ENCODE measurements around the gene HK3.

The HK3 gene

DNA sequence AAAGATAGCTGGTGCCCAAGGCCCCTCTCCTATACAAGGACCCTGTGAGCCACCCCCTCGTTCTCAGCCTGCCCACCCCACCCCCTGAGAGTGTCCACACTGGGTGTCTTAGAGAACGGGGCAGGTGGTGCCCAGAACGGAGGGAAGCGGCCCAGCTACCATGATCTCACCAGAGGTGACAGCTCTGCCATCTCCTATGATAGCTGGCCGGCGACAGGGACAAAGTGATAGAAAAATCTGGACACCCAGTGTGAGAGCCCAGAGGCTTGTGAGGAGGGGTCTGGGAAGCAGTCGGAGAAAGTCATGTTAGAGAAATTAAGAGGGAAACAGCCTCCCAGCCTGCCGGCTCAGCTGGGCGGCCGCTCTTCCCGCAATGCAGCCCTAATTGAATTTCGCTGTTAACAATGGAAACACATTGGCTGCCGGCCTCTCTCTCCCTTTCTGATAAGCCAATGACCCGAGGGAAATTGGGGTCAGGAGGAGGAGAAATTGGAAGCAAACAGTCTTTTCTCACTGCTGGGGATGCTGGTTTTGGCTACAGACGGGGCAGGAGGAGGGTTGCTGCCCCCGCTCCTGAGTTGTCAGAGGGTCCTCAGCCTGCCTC lies 32.3 kb downstream of the HK3 start:
- no peak for DNase-seq

- no peak for DNase-seq
These were observed 33.2 kb downstream of the HK3 start for GRCh38 chr5:176865964-176866363.

DNA sequence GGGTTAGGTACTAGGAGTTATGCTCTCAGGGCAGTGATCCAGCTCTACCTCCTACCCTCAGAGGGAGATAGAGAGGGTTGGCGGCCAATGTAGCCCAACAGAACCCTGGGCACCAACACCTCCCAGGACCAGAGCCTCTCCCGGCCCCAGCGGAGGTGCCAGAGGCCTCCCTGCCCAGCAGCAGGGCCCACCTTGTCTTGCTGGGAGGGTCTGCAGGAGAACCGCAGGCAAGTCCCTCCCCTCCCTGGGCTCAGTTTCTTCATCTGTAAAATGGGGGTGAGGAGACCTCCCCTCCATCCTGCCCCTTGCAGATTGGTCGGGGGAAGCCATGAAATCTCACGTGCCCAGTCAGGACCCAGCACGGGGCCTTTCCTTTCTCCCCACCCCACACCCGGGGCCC lies 34.4 kb downstream of the HK3 start:
- DNase-seq = no peak

DNA sequence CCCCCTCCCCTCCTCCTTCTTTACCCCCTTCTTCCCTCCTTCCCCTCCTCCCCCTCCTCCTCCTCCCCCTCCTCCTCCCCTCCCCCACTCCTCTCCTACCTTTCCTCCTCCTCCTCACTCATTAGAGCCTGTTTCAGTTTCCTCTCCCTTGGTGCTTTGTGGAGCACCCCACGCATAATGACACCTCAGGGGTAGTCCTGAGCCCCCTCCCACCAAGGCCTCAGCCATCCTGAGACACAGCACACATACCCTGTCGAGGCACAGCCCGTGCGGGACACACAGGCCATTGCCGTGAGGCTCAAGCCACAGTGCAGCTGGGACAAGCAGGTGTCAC lies 35.4 kb downstream of the HK3 start:
- DNase-seq = no peak

DNA sequence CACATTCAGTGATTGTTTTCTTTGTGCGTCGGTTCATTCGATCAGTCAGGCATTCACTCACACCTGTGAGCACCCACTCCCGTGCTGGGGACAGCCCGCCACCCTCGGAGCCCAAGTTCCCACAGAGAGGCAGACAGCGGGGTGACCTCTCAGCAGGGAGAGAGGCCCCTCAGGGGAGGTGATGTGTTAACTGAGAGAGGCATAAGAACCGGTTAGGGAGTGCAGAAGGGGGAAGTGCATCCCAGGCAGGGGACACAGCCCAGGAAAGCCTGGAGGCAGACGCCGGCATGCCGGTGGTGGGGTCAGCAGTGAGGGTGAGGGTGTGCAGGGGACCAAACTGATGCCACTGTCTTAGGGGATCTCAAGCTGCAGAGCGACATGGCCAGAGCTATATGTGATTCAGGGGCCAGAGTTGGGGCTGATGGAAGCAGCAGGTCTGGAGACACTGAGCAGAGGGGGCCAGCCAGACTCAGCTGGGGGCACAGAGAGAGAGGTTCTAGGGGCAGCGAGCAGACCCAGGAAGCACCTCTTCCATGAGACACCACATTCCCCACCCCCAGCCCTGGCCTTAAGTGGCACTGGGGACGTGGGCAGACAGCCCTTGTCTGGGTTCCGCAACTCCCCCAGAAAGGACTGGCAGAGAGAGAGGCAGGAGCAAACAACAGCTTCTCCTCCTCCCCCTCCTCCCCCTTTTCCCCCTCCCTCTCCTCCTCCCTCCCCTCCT lies 35.9 kb downstream of the HK3 start:
- no peak for DNase-seq

DNA sequence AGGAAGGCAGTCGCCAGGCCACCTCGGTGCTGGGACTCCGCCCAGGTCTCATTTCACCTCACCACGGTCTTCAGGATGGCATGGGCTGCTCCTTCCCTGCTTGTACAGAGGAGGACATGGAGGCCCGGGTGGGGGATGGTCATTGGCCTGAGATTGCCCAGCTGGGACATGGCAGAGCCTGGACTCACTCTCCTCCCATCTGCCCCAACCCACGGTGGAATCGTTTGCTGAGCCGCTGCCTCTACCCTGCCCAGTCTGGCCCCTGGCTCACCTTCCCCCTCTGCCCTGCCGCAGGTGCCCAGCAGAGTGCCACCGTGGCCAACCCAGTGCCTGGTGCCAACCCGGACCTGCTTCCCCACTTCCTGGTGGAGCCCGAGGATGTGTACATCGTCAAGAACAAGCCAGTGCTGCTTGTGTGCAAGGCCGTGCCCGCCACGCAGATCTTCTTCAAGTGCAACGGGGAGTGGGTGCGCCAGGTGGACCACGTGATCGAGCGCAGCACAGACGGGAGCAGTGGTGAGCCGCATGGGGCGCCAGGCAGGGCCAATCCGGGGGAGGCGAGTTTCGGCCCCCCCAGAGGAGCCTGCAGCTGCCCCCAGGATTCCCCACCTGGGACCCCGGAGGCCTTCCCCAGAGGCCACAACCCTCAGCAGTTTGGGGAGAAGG lies 36.7 kb downstream of the HK3 start:
- no peak for DNase-seq

GRCh38 chr5:176861276-176861675 lies 37.9 kb downstream of the HK3 start:
- no peak for DNase-seq

DNA sequence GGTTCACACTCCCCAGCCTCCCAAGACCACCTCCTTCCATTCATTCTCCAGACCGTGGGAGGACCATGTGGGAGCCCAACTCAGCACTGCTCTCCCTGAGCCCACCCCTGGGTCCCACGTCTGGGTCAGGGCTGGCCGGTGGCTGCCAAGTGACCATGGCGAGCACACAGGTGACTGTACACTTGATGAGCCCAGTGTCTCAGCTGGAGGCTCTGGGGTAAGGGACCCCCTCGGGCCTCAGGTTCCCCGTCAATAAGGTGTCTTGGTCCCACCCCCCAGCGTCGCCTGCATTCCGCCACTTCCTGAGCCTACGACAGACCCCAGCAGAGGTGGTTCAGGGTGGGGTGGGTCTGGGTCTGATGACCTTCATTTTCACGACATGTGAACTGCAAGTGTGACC lies 38.8 kb downstream of the HK3 start:
- DNase-seq = no peak

GRCh38 chr5:176859916-176860315 lies 39.2 kb downstream of the HK3 start:
- DNase-seq = no peak

DNA sequence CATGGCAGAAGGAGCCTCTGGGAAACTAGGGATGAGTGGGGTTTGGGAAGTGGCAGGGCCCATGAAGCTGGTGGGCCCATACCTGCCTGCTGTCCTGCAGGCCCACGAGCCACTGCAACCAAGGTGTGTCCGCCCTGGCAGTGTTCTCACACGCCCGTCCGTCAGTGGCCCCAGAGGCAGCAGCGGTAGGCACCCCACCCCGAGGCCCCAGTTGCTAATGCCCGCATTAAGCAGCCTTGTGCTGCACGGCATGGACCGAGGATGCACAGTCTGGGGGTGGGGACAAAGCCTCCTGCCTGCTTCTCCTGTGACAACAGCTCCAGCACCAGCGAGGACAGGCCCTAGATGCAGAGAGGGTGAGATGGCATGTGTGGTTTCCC lies 41.3 kb downstream of the HK3 start:
- DNase-seq = no peak

- no peak for DNase-seq
These were observed 41.8 kb downstream of the HK3 start for GRCh38 chr5:176857216-176857893.

GRCh38 chr5:176856746-176857145 lies 42.4 kb downstream of the HK3 start:
- DNase-seq = no peak

- no peak for DNase-seq
These were observed 43.5 kb downstream of the HK3 start for GRCh38 chr5:176855598-176855997.

- no peak for DNase-seq
These were observed 45.0 kb downstream of the HK3 start for GRCh38 chr5:176854164-176854563.

- no peak for DNase-seq
These were observed 45.9 kb downstream of the HK3 start for GRCh38 chr5:176853151-176853778.

GRCh38 chr5:176851871-176852658 lies 47.1 kb downstream of the HK3 start:
- DNase-seq = peak; percentile 50

GRCh38 chr5:176851380-176851779 lies 47.8 kb downstream of the HK3 start:
- DNase-seq = no peak

GRCh38 chr5:176850371-176851245 lies 48.5 kb downstream of the HK3 start:
- DNase-seq = no peak

- no peak for DNase-seq
These were observed 49.4 kb downstream of the HK3 start for GRCh38 chr5:176849611-176850227.

GRCh38 chr5:176848651-176849050 lies 50.5 kb downstream of the HK3 start:
- no peak for DNase-seq

GRCh38 chr5:176847726-176848290 lies 51.3 kb downstream of the HK3 start:
- no peak for DNase-seq

All from NCI-H1694 treated with DMSO at 0.1 percent for 48 hours (cell line).